Mesendoderm (in vitro differentiated cells): ENCODE measurements around the gene OTOS.

Experiments
- DNase-seq: peaks from one replicate; pipeline ENCODE4 v3.0.0; 2013
- H2AK5ac ChIP-seq: 2 replicates; pipeline ENCODE4 v1.6.1; 2013; ENCODE audit warnings: low read length, inconsistent platforms
- H2BK120ac ChIP-seq: 2 replicates; pipeline ENCODE4 v1.6.1; 2013; ENCODE audit warnings: low read depth, mild to moderate bottlenecking, low read length, moderate library complexity, mixed read lengths
- H2BK15ac ChIP-seq: replicated peaks from 2 replicates; pipeline ENCODE4 v1.6.1; 2013; ENCODE audit warnings: low read depth, mild to moderate bottlenecking, moderate library complexity
- H2BK5ac ChIP-seq: 2 replicates; pipeline ENCODE4 v1.6.1; 2013; ENCODE audit warnings: low read length, inconsistent platforms
- H3K18ac ChIP-seq: 2 replicates; pipeline ENCODE4 v1.6.1; 2013; ENCODE audit warnings: mild to moderate bottlenecking, low read length, mixed read lengths
- H3K23ac ChIP-seq: one replicate; pipeline ENCODE4 v1.6.1; 2013; ENCODE audit warnings: low read length
- H3K27ac ChIP-seq: 2 replicates; pipeline ENCODE4 v1.5.1; 2013; ENCODE audit warnings: low read depth, mild to moderate bottlenecking, inconsistent platforms, low read length, moderate library complexity
- H3K27me3 ChIP-seq: 2 replicates; pipeline ENCODE4 v1.6.1; 2013; ENCODE audit warnings: low read length, control low read depth, mild to moderate bottlenecking, inconsistent platforms; ENCODE audit not compliant: insufficient read depth, poor library complexity
- H3K36me3 ChIP-seq: 2 replicates; pipeline ENCODE4 v1.6.1; 2013; ENCODE audit warnings: low read length, inconsistent platforms; ENCODE audit not compliant: control insufficient read depth, insufficient read depth
- H3K4ac ChIP-seq: one replicate; pipeline ENCODE4 v1.6.1; 2013; ENCODE audit warnings: low read depth, mild to moderate bottlenecking, low read length, moderate library complexity
- H3K4me1 ChIP-seq: 2 replicates; pipeline ENCODE4 v1.6.1; 2013; ENCODE audit warnings: low read depth, low read length, inconsistent platforms; ENCODE audit not compliant: control insufficient read depth
- H3K4me2 ChIP-seq: 2 replicates; pipeline ENCODE4 v1.6.1; 2013; ENCODE audit warnings: low read length
- H3K4me3 ChIP-seq: 2 replicates; pipeline ENCODE4 v1.5.1; 2013; ENCODE audit warnings: mild to moderate bottlenecking, low read length
- H3K56ac ChIP-seq: one replicate; pipeline ENCODE4 v1.6.1; 2013; ENCODE audit warnings: low read length
- H3K79me1 ChIP-seq: 2 replicates; pipeline ENCODE4 v1.6.1; 2013; ENCODE audit warnings: low read length, inconsistent platforms
- H3K79me2 ChIP-seq: 2 replicates; pipeline ENCODE4 v1.6.1; 2013; ENCODE audit warnings: mild to moderate bottlenecking, low read length; ENCODE audit not compliant: control insufficient read depth, insufficient read depth
- H3K9ac ChIP-seq: 2 replicates; pipeline ENCODE4 v1.6.1; 2013; ENCODE audit warnings: low read length, inconsistent platforms
- H4K5ac ChIP-seq: one replicate; pipeline ENCODE4 v1.6.1; 2013; ENCODE audit warnings: low read length
- H4K8ac ChIP-seq: one replicate; pipeline ENCODE4 v1.6.1; 2013; ENCODE audit warnings: low read depth, mild to moderate bottlenecking, control low read depth, low read length, moderate library complexity
- WGBS: extraction: QIAGEN DNeasy Blood & Tissue Kit; methylation state at CpG from one replicate; pipeline ENCODE4 v1.1.7; 2013; ENCODE audit warnings: low lambda C conversion rate, missing lambda C conversion rate; ENCODE audit not compliant: insufficient coverage; ENCODE audit errors: extremely low coverage; 5-methylcytosine and 5-hydroxymethylcytosine counted together

The OTOS gene

DNA sequence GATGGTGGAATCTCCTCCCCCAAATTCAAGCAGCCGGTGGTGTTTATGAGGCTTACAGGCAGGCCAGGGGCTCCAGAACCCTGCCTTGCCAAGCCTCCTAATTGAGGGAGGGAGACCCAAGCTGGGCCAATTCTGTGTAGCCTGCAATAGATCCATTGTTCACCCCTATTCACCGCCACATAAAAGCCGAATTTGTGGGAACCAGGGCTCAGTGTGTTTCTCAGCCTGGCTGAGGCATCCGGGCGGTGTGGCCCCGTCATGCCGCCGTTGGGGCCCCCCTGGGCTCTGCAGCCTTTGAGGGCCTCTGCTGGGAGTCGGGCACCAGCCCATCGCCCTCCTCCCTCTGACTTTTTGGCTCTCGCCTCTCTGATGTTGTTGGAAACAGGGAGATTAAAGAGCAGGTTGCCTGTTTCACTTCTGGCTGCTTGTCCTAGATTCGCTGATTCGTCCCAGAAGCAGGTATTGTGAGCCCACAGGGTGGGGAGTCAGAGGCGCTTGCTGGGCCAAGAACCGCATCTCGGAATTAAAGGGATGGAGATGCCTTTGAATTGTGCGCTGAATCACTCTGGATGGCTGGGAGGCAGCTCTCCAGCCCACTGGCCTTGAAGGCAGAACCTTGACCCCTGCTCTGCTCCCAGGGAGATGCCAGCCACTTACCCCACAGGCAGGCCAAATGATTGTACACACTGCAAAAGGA is 14.7 kb upstream of the OTOS start:
- Histone ChIP-seq H3K4me3 (no peak overlapping the region), H3K79me1 (no peaks in the 10 kb centered on the region), H2BK5ac (no peak overlapping the region), H3K9ac (no peak overlapping the region), H3K18ac (no peak overlapping the region), H3K79me2 (no peaks in the 10 kb centered on the region), H3K4me1 (no peaks in the 10 kb centered on the region), H4K5ac (no peak overlapping the region), H3K56ac (no peak overlapping the region), H3K36me3 (no peaks in the 10 kb centered on the region), H3K4me2 (no peak overlapping the region), H3K23ac (no peak overlapping the region), H4K8ac (no peak overlapping the region), H3K27me3 (no peaks in the 10 kb centered on the region), H2AK5ac (no peak overlapping the region), H3K4ac (no peak overlapping the region), H3K27ac (no peak overlapping the region), H2BK15ac (no peak overlapping the region), H2BK120ac (no peak overlapping the region)
- DNase-seq, result no peak
- WGBS, result no CpG with 5 or more reads among the region's 17 CpGs

DNA sequence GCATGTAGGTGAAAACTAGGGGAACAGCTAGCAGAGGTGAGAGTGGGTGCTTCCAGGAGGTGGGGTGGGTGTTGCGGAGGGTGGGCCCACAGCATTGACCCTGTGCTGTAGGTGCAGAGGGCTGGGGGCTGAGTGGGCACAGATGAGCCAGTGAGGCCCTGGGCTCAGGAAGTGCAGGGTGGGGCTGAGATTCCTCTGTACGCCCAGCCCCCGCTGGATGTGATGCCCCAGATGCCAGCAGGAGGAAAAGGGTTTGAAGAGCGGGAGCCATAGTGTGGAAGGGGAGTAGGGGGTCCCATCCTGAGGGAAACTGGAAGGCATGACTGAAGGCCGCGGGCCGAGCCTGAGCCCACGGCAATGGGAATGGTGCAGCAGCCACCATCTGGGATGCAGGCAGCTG is 14.1 kb upstream of the OTOS start:
- no CpG with 5 or more reads among the region's 8 CpGs for WGBS
- DNase-seq, result no peak
- no peak overlapping the region for H4K5ac ChIP-seq

GRCh38 chr2:240153418-240153817 is 13.0 kb upstream of the OTOS start:
- DNase-seq, result no peak
- Histone ChIP-seq H3K36me3 (no peaks in the 10 kb centered on the region), H3K56ac (no peak overlapping the region), H2BK15ac (no peak overlapping the region), H3K18ac (no peak overlapping the region), H3K4me2 (no peak overlapping the region), H2AK5ac (no peak overlapping the region), H3K27ac (no peak overlapping the region), H4K8ac (no peak overlapping the region), H3K4ac (no peak overlapping the region), H3K9ac (no peak overlapping the region), H4K5ac (no peak overlapping the region), H3K27me3 (no peaks in the 10 kb centered on the region), H3K4me3 (no peak overlapping the region), H2BK120ac (no peak overlapping the region), H3K4me1 (no peaks in the 10 kb centered on the region), H3K79me2 (no peaks in the 10 kb centered on the region), H3K79me1 (no peaks in the 10 kb centered on the region), H3K23ac (no peak overlapping the region), H2BK5ac (no peak overlapping the region)
- WGBS, result no CpG with 5 or more reads among the region's 3 CpGs

More for the DNA sequence above, 14.1 kb upstream of the OTOS start:
- Histone ChIP-seq H3K27me3 (no peaks in the 10 kb centered on the region), H3K79me2 (no peaks in the 10 kb centered on the region), H2BK15ac (no peak overlapping the region), H3K4me2 (no peak overlapping the region), H3K18ac (no peak overlapping the region), H2AK5ac (no peak overlapping the region), H4K8ac (no peak overlapping the region), H3K23ac (no peak overlapping the region), H3K27ac (no peak overlapping the region), H3K79me1 (no peaks in the 10 kb centered on the region), H2BK5ac (no peak overlapping the region), H3K56ac (no peak overlapping the region), H3K4ac (no peak overlapping the region), H3K36me3 (no peaks in the 10 kb centered on the region), H3K9ac (no peak overlapping the region), H2BK120ac (no peak overlapping the region), H3K4me1 (no peaks in the 10 kb centered on the region), H3K4me3 (no peak overlapping the region)

DNA sequence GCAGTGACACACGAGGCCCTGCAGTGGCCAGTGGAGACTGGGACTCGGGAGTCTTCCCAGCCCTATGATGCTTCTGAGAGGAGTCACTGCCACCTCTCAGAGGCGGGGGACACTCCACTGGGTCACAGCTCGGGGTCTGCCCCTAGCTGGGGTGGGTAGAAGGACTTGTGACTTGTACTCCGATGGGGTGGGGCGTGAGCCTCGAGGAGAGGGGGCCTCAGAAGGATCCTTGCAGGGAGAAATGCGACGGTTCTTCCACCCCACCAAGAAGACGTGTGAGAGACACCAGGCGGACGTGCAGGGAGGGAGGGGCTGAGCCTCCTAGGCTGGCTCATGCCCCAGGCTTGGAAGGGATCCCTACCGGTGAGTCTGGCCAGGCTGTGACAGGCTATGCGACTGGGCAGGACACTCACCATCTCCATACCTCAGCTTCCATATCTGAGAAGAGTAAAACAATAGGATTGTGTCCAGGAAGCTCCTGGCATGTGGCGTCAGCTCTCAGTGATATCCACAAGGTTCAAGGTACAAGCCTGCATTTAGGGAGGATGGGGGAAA is 11.1 kb upstream of the OTOS start:
- Histone ChIP-seq H2BK5ac (no peak overlapping the region), H3K36me3 (no peaks in the 10 kb centered on the region), H3K4me1 (no peaks in the 10 kb centered on the region), H3K27me3 (no peaks in the 10 kb centered on the region), H3K4ac (no peak overlapping the region), H3K4me3 (no peak overlapping the region), H2BK120ac (no peak overlapping the region), H4K8ac (no peak overlapping the region), H3K18ac (no peak overlapping the region), H4K5ac (no peak overlapping the region), H2BK15ac (no peak overlapping the region), H3K4me2 (no peak overlapping the region), H3K79me1 (no peaks in the 10 kb centered on the region), H3K23ac (no peak overlapping the region), H3K79me2 (no peaks in the 10 kb centered on the region), H3K27ac (no peak overlapping the region), H3K9ac (no peak overlapping the region), H2AK5ac (no peak overlapping the region), H3K56ac (no peak overlapping the region)
- no peak for DNase-seq
- no CpG with 5 or more reads among the region's 15 CpGs for WGBS

GRCh38 chr2:240149943-240150784 is 9.7 kb upstream of the OTOS start:
- H3K36me3 ChIP-seq, result no peaks in the 10 kb centered on the region
- no peak overlapping the region for H3K23ac ChIP-seq
- no peak overlapping the region for H2BK5ac ChIP-seq
- DNase-seq, result peak; percentile 62
- H4K8ac ChIP-seq, result no peak overlapping the region
- H2BK15ac ChIP-seq, result no peak overlapping the region
- no peak overlapping the region for H3K4me3 ChIP-seq
- no peaks in the 10 kb centered on the region for H3K79me1 ChIP-seq
- no peaks in the 10 kb centered on the region for H3K79me2 ChIP-seq
- no peaks in the 10 kb centered on the region for H3K27me3 ChIP-seq
- H3K56ac ChIP-seq, result no peak overlapping the region
- no peak overlapping the region for H3K4ac ChIP-seq
- no peak overlapping the region for H3K9ac ChIP-seq
- no peak overlapping the region for H2AK5ac ChIP-seq
- H3K27ac ChIP-seq, result no peak overlapping the region
- H4K5ac ChIP-seq, result no peak overlapping the region
- H3K4me1 ChIP-seq, result no peaks in the 10 kb centered on the region
- H3K4me2 ChIP-seq, result no peak overlapping the region
- H3K18ac ChIP-seq, result no peak overlapping the region
- WGBS, result no CpG with 5 or more reads among the region's 12 CpGs
- no peak overlapping the region for H2BK120ac ChIP-seq
